IPS-18c (cell line): ENCODE measurements around the gene CADM1.

Experiments
- H3K4me3 ChIP-seq: 2 replicates; pipeline ENCODE4 v1.7.0; 2013; ENCODE audit warnings: low read depth, mild to moderate bottlenecking, low read length, moderate library complexity; ENCODE audit not compliant: insufficient read depth
- H3K9me3 ChIP-seq: one replicate; pipeline ENCODE4 v1.6.1; 2013; ENCODE audit warnings: mild to moderate bottlenecking, low read length, moderate library complexity; ENCODE audit not compliant: control insufficient read depth, insufficient read depth

CADM1 gene

GRCh38 chr11:115190196-115190595 lies 314.0 kb downstream of the CADM1 start:
- Histone ChIP-seq H3K4me3 (no peak overlapping the region), H3K9me3 (no peaks in the 10 kb centered on the region)

- no peaks in the 10 kb centered on the region for H3K9me3 ChIP-seq
Observed at GRCh38 chr11:115188898-115189278, 315.3 kb downstream of the CADM1 start.

GRCh38 chr11:115188188-115188897 lies 315.9 kb downstream of the CADM1 start:
- Histone ChIP-seq H3K4me3 (no peak overlapping the region), H3K9me3 (no peaks in the 10 kb centered on the region)

More at GRCh38 chr11:115188898-115189278, 315.3 kb downstream of the CADM1 start:
- no peak overlapping the region for H3K4me3 ChIP-seq

GRCh38 chr11:115185931-115186330 lies 318.3 kb downstream of the CADM1 start:
- H3K4me3 ChIP-seq, result no peak overlapping the region
- no peaks in the 10 kb centered on the region for H3K9me3 ChIP-seq

- H3K9me3 ChIP-seq, result no peaks in the 10 kb centered on the region
Observed at GRCh38 chr11:115185507-115185906, 318.7 kb downstream of the CADM1 start.

GRCh38 chr11:115184901-115185300 lies 319.3 kb downstream of the CADM1 start:
- Histone ChIP-seq H3K9me3 (no peaks in the 10 kb centered on the region), H3K4me3 (no peak overlapping the region)

More at GRCh38 chr11:115185507-115185906, 318.7 kb downstream of the CADM1 start:
- no peak overlapping the region for H3K4me3 ChIP-seq

- H3K4me3 ChIP-seq, result no peak overlapping the region
Observed at GRCh38 chr11:115183830-115184229, 320.4 kb downstream of the CADM1 start.

GRCh38 chr11:115183136-115183535 lies 321.1 kb downstream of the CADM1 start:
- Histone ChIP-seq H3K4me3 (no peak overlapping the region), H3K9me3 (no peaks in the 10 kb centered on the region)

More at GRCh38 chr11:115183830-115184229, 320.4 kb downstream of the CADM1 start:
- H3K9me3 ChIP-seq, result no peaks in the 10 kb centered on the region

- Histone ChIP-seq H3K4me3 (no peak overlapping the region), H3K9me3 (no peaks in the 10 kb centered on the region)
Observed at GRCh38 chr11:115182282-115182955, 321.8 kb downstream of the CADM1 start.

GRCh38 chr11:115181538-115181937 lies 322.7 kb downstream of the CADM1 start:
- Histone ChIP-seq H3K9me3 (no peaks in the 10 kb centered on the region), H3K4me3 (no peak overlapping the region)

- no peaks in the 10 kb centered on the region for H3K9me3 ChIP-seq
- H3K4me3 ChIP-seq, result no peak overlapping the region
Observed at GRCh38 chr11:115180272-115180671, 323.9 kb downstream of the CADM1 start.

- no peaks in the 10 kb centered on the region for H3K9me3 ChIP-seq
- H3K4me3 ChIP-seq, result no peak overlapping the region
Observed at GRCh38 chr11:115179636-115180035, 324.6 kb downstream of the CADM1 start.

- Histone ChIP-seq H3K4me3 (no peak overlapping the region), H3K9me3 (no peaks in the 10 kb centered on the region)
Observed at GRCh38 chr11:115178705-115179104, 325.5 kb downstream of the CADM1 start.

GRCh38 chr11:115173136-115173535 lies 331.1 kb downstream of the CADM1 start:
- Histone ChIP-seq H3K4me3 (no peak overlapping the region), H3K9me3 (no peaks in the 10 kb centered on the region)

- H3K9me3 ChIP-seq, result no peaks in the 10 kb centered on the region
Observed at GRCh38 chr11:115170133-115170815, 333.9 kb downstream of the CADM1 start.

GRCh38 chr11:115169251-115169650 lies 335.0 kb downstream of the CADM1 start:
- no peak overlapping the region for H3K4me3 ChIP-seq
- H3K9me3 ChIP-seq, result no peaks in the 10 kb centered on the region

More at GRCh38 chr11:115170133-115170815, 333.9 kb downstream of the CADM1 start:
- no peak overlapping the region for H3K4me3 ChIP-seq

- no peak overlapping the region for H3K4me3 ChIP-seq
- no peaks in the 10 kb centered on the region for H3K9me3 ChIP-seq
Observed at GRCh38 chr11:115168686-115169085, 335.5 kb downstream of the CADM1 start.

- no peak overlapping the region for H3K4me3 ChIP-seq
- H3K9me3 ChIP-seq, result no peaks in the 10 kb centered on the region
Observed at GRCh38 chr11:115168229-115168671, 336.0 kb downstream of the CADM1 start.
